DOHH2 (cell line): Measurements from ENCODE around the gene TMEM63B.

ENCODE experiments used
- H3F3A ChIP-seq: fragments of 200-600 bp; sonication (generic), shearing (Covaris generic); 2 replicates; pipeline ENCODE4 v1.6.0; 2016; ENCODE audit warnings: antibody characterized with exemption, mild to moderate bottlenecking; ENCODE audit not compliant: control insufficient read depth, insufficient read depth
- H3K27ac ChIP-seq: fragments of 200-600 bp; sonication (generic); 2 replicates; pipeline ENCODE4 v1.5.1; 2014; ENCODE audit warnings: low read depth, mild to moderate bottlenecking, low read length, moderate library complexity
- H3K27me3 ChIP-seq: fragments of 200-600 bp; sonication (generic); 2 replicates; pipeline ENCODE4 v1.6.1; 2014; ENCODE audit warnings: mild to moderate bottlenecking, low read length, mixed read lengths; ENCODE audit not compliant: control insufficient read depth
- H3K36me3 ChIP-seq: fragments of 200-600 bp; sonication (generic); 2 replicates; pipeline ENCODE4 v1.6.1; 2014; ENCODE audit warnings: mild to moderate bottlenecking, low read length, moderate library complexity, mixed read lengths; ENCODE audit not compliant: control insufficient read depth
- H3K4me1 ChIP-seq: fragments of 200-600 bp; sonication (generic); 2 replicates; pipeline ENCODE4 v1.6.1; 2014; ENCODE audit warnings: mild to moderate bottlenecking, low read length, mixed read lengths; ENCODE audit not compliant: control insufficient read depth
- H3K4me2 ChIP-seq: fragments of 200-600 bp; sonication (generic); 2 replicates; pipeline ENCODE4 v1.6.0; 2014; ENCODE audit warnings: mild to moderate bottlenecking, low read length, moderate library complexity
- H3K4me3 ChIP-seq: fragments of 200-600 bp; sonication (generic); 2 replicates; pipeline ENCODE4 v1.5.1; 2014; ENCODE audit warnings: mild to moderate bottlenecking, low read length, mixed read lengths
- H3K79me2 ChIP-seq: fragments of 200-600 bp; sonication (generic); 2 replicates; pipeline ENCODE4 v1.6.1; 2014; ENCODE audit warnings: mild to moderate bottlenecking, low read length, mixed read lengths; ENCODE audit not compliant: control insufficient read depth
- H3K9me2 ChIP-seq: fragments of 200-600 bp; sonication (generic); replicated peaks from 2 replicates; pipeline ENCODE4 v1.6.1; 2014; ENCODE audit warnings: mild to moderate bottlenecking, low read length, mixed read lengths; ENCODE audit not compliant: control insufficient read depth
- H3K9me3 ChIP-seq: fragments of 200-600 bp; sonication (generic); 2 replicates; pipeline ENCODE4 v1.6.1; 2014; ENCODE audit warnings: antibody characterized with exemption, low read length, mixed read lengths; ENCODE audit not compliant: control insufficient read depth, insufficient read depth
- H4K20me1 ChIP-seq: fragments of 200-600 bp; sonication (generic); 2 replicates; pipeline ENCODE4 v1.6.0; 2014; ENCODE audit warnings: low read depth, mild to moderate bottlenecking, antibody characterized with exemption, low read length, moderate library complexity; ENCODE audit not compliant: control insufficient read depth, insufficient read depth
- CTCF ChIP-seq: fragments of 200-600 bp; sonication (generic); IDR thresholded peaks from one replicate; pipeline ENCODE4 v1.5.1; 2014; ENCODE audit warnings: antibody characterized with exemption, mild to moderate bottlenecking, low read depth, low read length; ENCODE audit not compliant: poor library complexity, severe bottlenecking
- EZH2phosphoT487 ChIP-seq: fragments of 200-600 bp; sonication (generic); IDR thresholded peaks from 2 replicates; pipeline ENCODE4 v1.6.1; 2017; ENCODE audit warnings: borderline replicate concordance, mild to moderate bottlenecking, antibody characterized with exemption, low read length, moderate library complexity, mixed read lengths

TMEM63B gene

GRCh38 chr6:44166591-44167184, 39.3 kb downstream of the TMEM63B start:
- Histone ChIP-seq H3K9me3 (no peaks in the 10 kb centered on the region), H3K36me3 (no peaks in the 10 kb centered on the region), H3K4me3 (no peak overlapping the region), H3K4me2 (no peak overlapping the region), H3F3A (no peaks in the 10 kb centered on the region), H3K79me2 (no peaks in the 10 kb centered on the region), H3K27me3 (peaks cover 64% of the 10 kb centered on the region), H3K4me1 (no peaks in the 10 kb centered on the region), H4K20me1 (no peaks in the 10 kb centered on the region), H3K27ac (no peak overlapping the region), H3K9me2 (no peaks in the 10 kb centered on the region)
- no peak for TF ChIP-seq CTCF
- TF ChIP-seq EZH2phosphoT487 = no peak

GRCh38 chr6:44167567-44167966, 40.2 kb downstream of the TMEM63B start:
- H4K20me1 ChIP-seq = no peaks in the 10 kb centered on the region
- H3K9me2 ChIP-seq = no peaks in the 10 kb centered on the region
- no peaks in the 10 kb centered on the region for H3K4me1 ChIP-seq
- H3K36me3 ChIP-seq = no peaks in the 10 kb centered on the region
- H3K27ac ChIP-seq = no peak overlapping the region
- H3K27me3 ChIP-seq = peaks cover 57% of the 10 kb centered on the region
- H3K79me2 ChIP-seq = no peaks in the 10 kb centered on the region
- H3K4me2 ChIP-seq = no peak overlapping the region
- no peak for TF ChIP-seq EZH2phosphoT487
- TF ChIP-seq CTCF = no peak
- H3K4me3 ChIP-seq = no peak overlapping the region
- no peaks in the 10 kb centered on the region for H3K9me3 ChIP-seq
- H3F3A ChIP-seq = no peaks in the 10 kb centered on the region

GRCh38 chr6:44169154-44169553, 41.8 kb downstream of the TMEM63B start:
- H3K4me2 ChIP-seq = no peak overlapping the region
- H3K9me2 ChIP-seq = no peaks in the 10 kb centered on the region
- no peaks in the 10 kb centered on the region for H3K79me2 ChIP-seq
- H3K27ac ChIP-seq = no peak overlapping the region
- no peaks in the 10 kb centered on the region for H3K9me3 ChIP-seq
- H4K20me1 ChIP-seq = no peaks in the 10 kb centered on the region
- H3K27me3 ChIP-seq = peaks cover 45% of the 10 kb centered on the region
- TF ChIP-seq CTCF = no peak
- no peak for TF ChIP-seq EZH2phosphoT487
- no peaks in the 10 kb centered on the region for H3K4me1 ChIP-seq
- H3K4me3 ChIP-seq = no peak overlapping the region
- H3K36me3 ChIP-seq = no peaks in the 10 kb centered on the region
- H3F3A ChIP-seq = no peaks in the 10 kb centered on the region
